Activated CD8-positive, alpha-beta memory T cell treated with anti-CD3 and anti-CD28 coated beads, Interleukin-2, amount 50 U/mL, for 4 hours (primary cell): ENCODE results near the gene JOSD2.

Experiments
- DNase-seq: peaks from one replicate; pipeline ENCODE4 v3.0.0-alpha.2; 2020

The JOSD2 gene

GRCh38 chr19:50511069-50511822 lies at the start of gene JOSD2:
Gene JOSD2 (minus strand): TSS chr19:50511191. CDS start chr19:50510431, 760 bp downstream.
- DNase-seq = peak; percentile 97

- DNase-seq = no peak
Measured at GRCh38 chr19:50559636-50560035, 48.6 kb upstream of the JOSD2 start.

GRCh38 chr19:50558449-50558848 lies 47.5 kb upstream of the JOSD2 start:
- DNase-seq = no peak

- DNase-seq = no peak
Measured at GRCh38 chr19:50558039-50558438, 47.0 kb upstream of the JOSD2 start.

- no peak for DNase-seq
Measured at GRCh38 chr19:50557009-50557613, 46.1 kb upstream of the JOSD2 start.

GRCh38 chr19:50556282-50557008 lies 45.5 kb upstream of the JOSD2 start:
- peak; percentile 74 for DNase-seq

- DNase-seq = no peak
Measured at GRCh38 chr19:50555450-50556281, 44.7 kb upstream of the JOSD2 start.

- no peak for DNase-seq
Measured at GRCh38 chr19:50555033-50555432, 44.0 kb upstream of the JOSD2 start.

- DNase-seq = no peak
Measured at GRCh38 chr19:50554212-50554611, 43.2 kb upstream of the JOSD2 start.

GRCh38 chr19:50553134-50553703 lies 42.2 kb upstream of the JOSD2 start:
- DNase-seq = no peak

GRCh38 chr19:50552540-50552939 lies 41.5 kb upstream of the JOSD2 start:
- no peak for DNase-seq

- no peak for DNase-seq
Measured at GRCh38 chr19:50551715-50552187, 40.8 kb upstream of the JOSD2 start.

GRCh38 chr19:50551034-50551714 lies 40.2 kb upstream of the JOSD2 start:
- DNase-seq = no peak

GRCh38 chr19:50550594-50550966 lies 39.6 kb upstream of the JOSD2 start:
- DNase-seq = no peak

GRCh38 chr19:50549927-50550593 lies 39.1 kb upstream of the JOSD2 start:
- no peak for DNase-seq

GRCh38 chr19:50549059-50549926 lies 38.3 kb upstream of the JOSD2 start:
- no peak for DNase-seq

GRCh38 chr19:50548191-50549058 lies 37.4 kb upstream of the JOSD2 start:
- no peak for DNase-seq

- no peak for DNase-seq
Measured at GRCh38 chr19:50547385-50548190, 36.6 kb upstream of the JOSD2 start.
